Measurements from ENCODE around the gene TUBGCP3. TPM values are rescaled to one million over a fixed set of nuclear protein-coding genes. Genes with fewer than 3 reads are reported as not detected.

TUBGCP3 gene
- total and polyA plus RNA-seq, 4 donors: 10.9 to 40.2 (median 26.9) TPM

GRCh38 chr13:112624040-112624439 is 36.1 kb upstream of the TUBGCP3 start:
- no peak for DNase-seq
- no peak for ATAC-seq (ENCODE audit: insufficient read depth, low FRiP score)
- H3K27ac ChIP-seq (ENCODE audit: low read depth in 1 of 2, low read length in 1 of 2): no peak overlapping the region

DNA sequence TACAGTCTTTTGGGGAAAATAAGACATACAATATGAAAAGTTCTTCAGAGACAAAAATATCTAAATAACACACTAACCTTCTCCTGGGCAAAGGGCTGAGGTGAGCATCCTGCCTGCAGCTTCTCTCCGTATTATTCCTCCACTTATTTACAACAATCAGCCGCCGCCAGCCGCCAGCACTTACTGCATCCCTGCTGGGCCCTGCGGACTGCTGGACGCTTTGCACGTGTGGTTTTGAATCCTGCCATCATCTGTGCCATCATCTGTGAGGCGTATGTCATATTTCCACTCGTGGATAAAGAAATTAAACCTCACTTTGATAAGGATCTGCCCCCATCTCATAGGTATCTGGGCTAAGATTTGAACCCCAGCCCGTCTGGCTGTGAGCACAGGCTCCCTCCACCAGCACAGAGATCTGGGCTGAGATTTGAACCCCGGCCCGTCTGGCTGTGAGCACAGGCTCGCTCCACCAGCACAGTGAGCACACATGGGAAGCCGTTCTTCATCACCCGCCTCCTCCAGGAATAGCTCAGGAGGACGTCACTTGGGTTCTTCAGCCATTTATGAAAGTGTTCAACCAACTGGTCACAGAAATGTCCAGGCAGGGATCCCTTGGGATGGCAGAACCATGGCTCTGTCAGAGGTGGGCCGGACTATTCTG is 35.2 kb upstream of the TUBGCP3 start:
- Histone ChIP-seq H3K36me3 (ENCODE audit: control insufficient read depth in 4 of 4, insufficient read depth in 4 of 4, low read length in 4 of 4) (no peaks in the 10 kb centered on the region), H3K4me3 (no peak overlapping the region), H3K4me1 (ENCODE audit: control insufficient read depth in 5 of 5, insufficient read depth in 5 of 5, low read length in 5 of 5) (no peaks in the 10 kb centered on the region), H3K9ac (ENCODE audit: insufficient read depth in 1 of 2, low read length in 2 of 2) (no peak overlapping the region), H3K9me3 (ENCODE audit: control insufficient read depth in 4 of 4, insufficient read depth in 3 of 4, low read length in 3 of 4) (no peaks in the 10 kb centered on the region), H3K27me3 (ENCODE audit: control insufficient read depth in 3 of 3, insufficient read depth in 3 of 3, low read length in 2 of 3) (peaks cover 0 to 8% (median 3%) of the 10 kb centered on the region in 3 donors), H3K27ac (ENCODE audit: low read depth in 1 of 2, low read length in 1 of 2) (no peak overlapping the region)
- 90 to 93% methylated on average over 17 of the region's 17 CpGs for WGBS, 2 donors
- DNase-seq: no peak
- TF ChIP-seq, protein P1, sequence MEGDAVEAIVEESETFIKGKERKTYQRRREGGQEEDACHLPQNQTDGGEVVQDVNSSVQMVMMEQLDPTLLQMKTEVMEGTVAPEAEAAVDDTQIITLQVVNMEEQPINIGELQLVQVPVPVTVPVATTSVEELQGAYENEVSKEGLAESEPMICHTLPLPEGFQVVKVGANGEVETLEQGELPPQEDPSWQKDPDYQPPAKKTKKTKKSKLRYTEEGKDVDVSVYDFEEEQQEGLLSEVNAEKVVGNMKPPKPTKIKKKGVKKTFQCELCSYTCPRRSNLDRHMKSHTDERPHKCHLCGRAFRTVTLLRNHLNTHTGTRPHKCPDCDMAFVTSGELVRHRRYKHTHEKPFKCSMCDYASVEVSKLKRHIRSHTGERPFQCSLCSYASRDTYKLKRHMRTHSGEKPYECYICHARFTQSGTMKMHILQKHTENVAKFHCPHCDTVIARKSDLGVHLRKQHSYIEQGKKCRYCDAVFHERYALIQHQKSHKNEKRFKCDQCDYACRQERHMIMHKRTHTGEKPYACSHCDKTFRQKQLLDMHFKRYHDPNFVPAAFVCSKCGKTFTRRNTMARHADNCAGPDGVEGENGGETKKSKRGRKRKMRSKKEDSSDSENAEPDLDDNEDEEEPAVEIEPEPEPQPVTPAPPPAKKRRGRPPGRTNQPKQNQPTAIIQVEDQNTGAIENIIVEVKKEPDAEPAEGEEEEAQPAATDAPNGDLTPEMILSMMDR (IDR thresholded peaks at IDR 0.05; ENCODE audit: control extremely low read depth, extremely low read depth): no peak
- no peak for ATAC-seq (ENCODE audit: insufficient read depth, low FRiP score)

More at GRCh38 chr13:112624040-112624439, 36.1 kb upstream of the TUBGCP3 start:
- Histone ChIP-seq H3K36me3 (ENCODE audit: control insufficient read depth in 4 of 4, insufficient read depth in 4 of 4, low read length in 4 of 4) (no peaks in the 10 kb centered on the region), H3K9ac (ENCODE audit: insufficient read depth in 1 of 2, low read length in 2 of 2) (no peak overlapping the region), H3K27me3 (ENCODE audit: control insufficient read depth in 3 of 3, insufficient read depth in 3 of 3, low read length in 2 of 3) (peaks cover 0 to 10% (median 3%) of the 10 kb centered on the region in 3 donors), H3K4me1 (ENCODE audit: control insufficient read depth in 5 of 5, insufficient read depth in 5 of 5, low read length in 5 of 5) (no peaks in the 10 kb centered on the region), H3K4me3 (no peak overlapping the region), H3K9me3 (ENCODE audit: control insufficient read depth in 4 of 4, insufficient read depth in 3 of 4, low read length in 3 of 4) (no peaks in the 10 kb centered on the region)
- 85 to 93% methylated on average over 15 to 16 of the region's 16 CpGs for WGBS, 2 donors
- TF ChIP-seq, protein P1 (IDR thresholded peaks at IDR 0.05; ENCODE audit: control extremely low read depth, extremely low read depth): no peak

DNA sequence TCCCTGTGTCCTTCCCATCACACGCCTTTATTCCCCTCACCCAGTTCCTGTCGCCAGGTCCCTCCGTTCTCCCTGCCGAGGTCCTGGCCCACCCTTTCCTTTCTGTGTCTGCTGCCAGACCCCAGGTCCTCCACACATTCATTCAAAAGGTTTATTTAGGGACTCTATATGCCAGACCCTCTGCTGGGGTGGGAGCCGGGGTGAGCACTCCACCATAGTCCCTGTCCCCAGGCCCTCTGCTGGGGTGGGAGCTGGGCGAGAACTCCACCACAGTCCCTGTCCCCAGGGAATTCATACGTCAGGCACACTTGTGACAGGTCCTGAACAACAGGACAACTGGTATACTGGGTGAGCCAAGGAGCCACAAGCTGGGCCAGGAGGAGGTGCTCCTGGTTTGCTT is 34.4 kb upstream of the TUBGCP3 start:
- Histone ChIP-seq H3K4me3 (no peak overlapping the region), H3K27me3 (ENCODE audit: control insufficient read depth in 3 of 3, insufficient read depth in 3 of 3, low read length in 2 of 3) (peaks cover 0 to 8% (median 3%) of the 10 kb centered on the region in 3 donors), H3K9me3 (ENCODE audit: control insufficient read depth in 4 of 4, insufficient read depth in 3 of 4, low read length in 3 of 4) (no peaks in the 10 kb centered on the region), H3K4me1 (ENCODE audit: control insufficient read depth in 5 of 5, insufficient read depth in 5 of 5, low read length in 5 of 5) (no peaks in the 10 kb centered on the region), H3K36me3 (ENCODE audit: control insufficient read depth in 4 of 4, insufficient read depth in 4 of 4, low read length in 4 of 4) (no peaks in the 10 kb centered on the region), H3K9ac (ENCODE audit: insufficient read depth in 1 of 2, low read length in 2 of 2) (no peak overlapping the region), H3K27ac (ENCODE audit: low read depth in 1 of 2, low read length in 1 of 2) (no peak overlapping the region)
- no peak for DNase-seq
- 66 to 77% methylated on average over 7 of the region's 7 CpGs for WGBS, 2 donors
- no peak for ATAC-seq (ENCODE audit: insufficient read depth, low FRiP score)
- TF ChIP-seq, protein P1 (IDR thresholded peaks at IDR 0.05; ENCODE audit: control extremely low read depth, extremely low read depth): no peak
